GM19324 (cell line): Measurements from ENCODE around the gene SMAD5.

Source experiments
- ATAC-seq: cut with Tn5 transposase; IDR thresholded peaks from one replicate; pipeline ENCODE4 v1.9.1; 2021; ENCODE audit warnings: mild to moderate bottlenecking, moderate library complexity; ENCODE audit not compliant: unreplicated experiment, low FRiP score

The SMAD5 gene

GRCh38 chr5:136132557-136133221, at the start of gene SMAD5:
TSS of gene SMAD5 (plus strand) at chr5:136132845. CDS start at chr5:136153761, 20,916 bp downstream.
- ATAC-seq, result peak; percentile 96

- no peak for ATAC-seq
Observed at GRCh38 chr5:136084698-136085097, 47.9 kb upstream of the SMAD5 start.

- ATAC-seq, result no peak
Observed at GRCh38 chr5:136086783-136087566, 45.7 kb upstream of the SMAD5 start.

- ATAC-seq, result no peak
Observed at GRCh38 chr5:136087961-136088871, 44.4 kb upstream of the SMAD5 start.

GRCh38 chr5:136089791-136090190, 42.9 kb upstream of the SMAD5 start:
- no peak for ATAC-seq

GRCh38 chr5:136090319-136090718, 42.3 kb upstream of the SMAD5 start:
- ATAC-seq, result no peak

GRCh38 chr5:136094189-136094912, 38.3 kb upstream of the SMAD5 start:
- ATAC-seq, result no peak

GRCh38 chr5:136094913-136095641, 37.6 kb upstream of the SMAD5 start:
- ATAC-seq, result no peak

GRCh38 chr5:136098176-136098575, 34.5 kb upstream of the SMAD5 start:
- ATAC-seq, result no peak

- no peak for ATAC-seq
Observed at GRCh38 chr5:136099870-136100269, 32.8 kb upstream of the SMAD5 start.

- no peak for ATAC-seq
Observed at GRCh38 chr5:136101884-136102283, 30.8 kb upstream of the SMAD5 start.

- ATAC-seq, result peak; percentile 47
Observed at GRCh38 chr5:136103118-136103517, 29.5 kb upstream of the SMAD5 start.

- ATAC-seq, result no peak
Observed at GRCh38 chr5:136104306-136104965, 28.2 kb upstream of the SMAD5 start.

- ATAC-seq, result no peak
Observed at GRCh38 chr5:136106351-136107031, 26.2 kb upstream of the SMAD5 start.

- ATAC-seq, result no peak
Observed at GRCh38 chr5:136108180-136108611, 24.4 kb upstream of the SMAD5 start.

- no peak for ATAC-seq
Observed at GRCh38 chr5:136108766-136109165, 23.9 kb upstream of the SMAD5 start.

- ATAC-seq, result no peak
Observed at GRCh38 chr5:136109453-136110135, 23.1 kb upstream of the SMAD5 start.

- no peak for ATAC-seq
Observed at GRCh38 chr5:136113606-136114005, 19.0 kb upstream of the SMAD5 start.
